Measurements from ENCODE around the gene ELMO3. TPM values are rescaled to one million over a fixed set of nuclear protein-coding genes. Genes with fewer than 3 reads are reported as not detected.

Gene ELMO3
- total RNA-seq, 1 donor from 2014 or later, result 0.54 TPM

DNA sequence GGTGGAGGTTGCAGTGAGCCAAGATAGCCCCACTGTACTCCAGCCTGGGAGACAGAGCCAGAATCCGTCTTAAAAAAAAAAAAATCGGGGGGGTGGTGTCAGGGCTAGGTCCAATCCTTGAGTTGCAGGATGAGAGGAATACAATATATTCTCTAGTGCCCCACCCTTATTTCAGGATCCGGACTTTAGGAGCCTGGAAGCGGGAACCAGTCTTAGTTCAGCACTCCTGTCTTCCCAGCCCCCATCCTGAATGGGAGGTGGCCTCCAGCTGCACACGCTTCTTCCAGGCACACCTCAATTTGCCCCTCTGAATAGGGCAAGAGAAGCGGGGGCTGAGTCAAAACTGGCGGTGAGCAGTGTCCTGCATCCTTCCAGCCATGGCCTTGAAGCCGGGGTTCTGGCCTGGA, 46.7 kb downstream of the ELMO3 start:
- no peak for ATAC-seq (ENCODE audit: poor library complexity)
- DNase-seq, result no peak
- intact Hi-C loops (cut with DNase I), result no loop called here

DNA sequence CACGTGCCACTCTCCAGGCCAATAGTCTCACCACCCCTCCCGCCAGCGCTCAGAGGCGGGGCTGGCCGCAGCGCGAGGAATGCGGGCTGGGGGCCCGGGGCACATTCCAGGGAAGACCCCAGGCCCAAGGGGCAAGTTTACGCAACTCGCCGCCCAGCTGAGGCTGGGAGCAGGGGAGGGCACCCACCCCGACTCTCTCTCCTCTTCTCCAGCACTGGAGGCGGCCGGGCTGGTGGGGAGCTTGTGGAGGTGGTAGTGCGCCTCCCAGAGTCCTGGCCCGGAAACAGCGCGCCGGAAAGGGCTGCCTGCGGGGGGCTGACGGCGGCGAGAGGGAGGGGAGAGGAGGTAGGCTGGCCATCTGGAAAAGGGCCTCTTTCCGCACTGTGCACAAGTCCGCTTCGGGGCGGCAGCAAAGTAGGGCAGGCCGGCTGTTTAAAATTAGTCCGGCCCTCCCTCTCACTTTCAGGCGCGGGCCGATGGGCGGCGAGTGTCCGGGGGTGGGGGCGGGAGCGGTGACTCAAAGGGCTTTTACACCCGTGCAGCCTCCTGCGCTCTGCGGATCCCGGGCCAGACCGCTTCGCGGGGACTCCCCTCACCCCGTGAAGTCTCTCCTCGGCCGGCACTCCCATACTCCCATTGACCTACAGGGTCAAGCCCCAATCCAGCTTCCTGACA, 47.3 kb downstream of the ELMO3 start:
- ATAC-seq (ENCODE audit: poor library complexity) (peak; percentile 56), DNase-seq (peak; percentile 86)
- intact Hi-C loops (cut with DNase I), result no loop called here

DNA sequence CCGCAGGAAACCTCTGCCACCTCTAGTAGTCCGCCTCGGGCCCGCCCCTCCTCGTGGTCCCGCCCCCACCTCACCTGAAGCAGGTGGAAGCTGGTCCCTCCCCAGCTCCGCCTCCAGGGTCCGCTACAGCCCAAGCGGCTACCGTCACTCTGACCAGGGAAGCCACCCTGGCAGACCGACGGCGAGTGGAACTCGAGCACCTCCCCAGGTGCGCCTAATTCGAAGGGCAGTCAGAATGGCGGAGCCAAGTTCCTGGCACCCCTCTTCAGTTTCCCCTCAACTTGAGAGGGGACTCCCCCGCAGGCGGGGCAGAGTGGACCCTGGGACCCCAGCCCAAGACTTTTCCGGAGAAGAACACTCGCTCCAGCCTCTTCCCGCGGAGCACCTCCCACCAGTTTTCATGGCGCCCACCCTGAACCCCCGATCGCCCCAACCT, 47.8 kb downstream of the ELMO3 start:
- DNase-seq (no peak), ATAC-seq (ENCODE audit: poor library complexity) (peak; percentile 15)
- intact Hi-C loops (cut with DNase I), result no loop called here

DNA sequence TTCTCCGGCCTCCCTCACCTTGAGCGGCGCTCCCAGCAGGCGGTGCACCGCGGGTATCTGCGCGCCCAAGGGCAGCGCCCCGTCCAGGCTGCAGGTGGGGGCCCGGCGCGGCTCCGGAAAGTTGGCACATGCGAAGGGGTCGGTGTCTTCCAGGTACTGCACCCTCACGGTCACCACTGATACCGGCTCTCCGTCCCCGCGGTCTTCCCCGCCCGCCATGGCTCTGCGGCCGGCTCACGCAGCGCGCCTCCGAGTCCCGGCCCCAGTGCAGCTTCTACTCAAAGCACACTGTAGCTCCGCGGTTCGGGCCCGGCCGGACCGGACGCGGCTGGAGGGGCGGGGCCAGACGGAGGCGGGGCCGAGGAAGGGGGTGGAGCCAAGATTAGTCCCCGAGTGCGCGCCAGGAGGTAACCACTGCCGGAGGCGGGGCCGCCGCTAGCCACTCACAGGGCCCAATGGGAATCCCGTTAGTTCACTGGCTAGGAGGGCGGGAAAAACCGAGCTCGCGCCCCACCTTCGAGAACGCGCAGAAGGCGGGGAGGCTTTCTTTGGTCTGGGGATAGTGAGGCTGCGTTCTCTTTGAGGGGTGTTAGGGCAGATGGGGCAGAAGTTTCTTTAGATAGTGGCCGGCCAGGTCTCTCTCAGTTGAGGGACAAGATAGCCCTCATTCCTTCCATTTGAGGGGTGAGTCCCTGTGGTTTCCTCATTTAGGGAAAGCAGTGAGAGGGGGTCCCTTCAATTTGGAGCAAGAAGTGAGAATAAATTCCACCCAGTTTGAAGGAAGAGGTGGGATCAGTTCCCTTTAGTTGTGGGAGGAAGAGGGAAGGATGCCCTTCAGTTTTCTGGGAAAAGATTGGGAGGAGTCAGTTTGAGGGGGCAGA, 48.5 kb downstream of the ELMO3 start, which contains the start of gene FHOD1:
TSS of gene FHOD1 (minus strand) at position 290 of the 881 bp plus-strand sequence. CDS start at position 219, 71 bp downstream.
- ATAC-seq (ENCODE audit: poor library complexity) (peak; percentile 85), DNase-seq (peak; percentile 99)
- intact Hi-C loops (cut with DNase I), result no loop called here

DNA sequence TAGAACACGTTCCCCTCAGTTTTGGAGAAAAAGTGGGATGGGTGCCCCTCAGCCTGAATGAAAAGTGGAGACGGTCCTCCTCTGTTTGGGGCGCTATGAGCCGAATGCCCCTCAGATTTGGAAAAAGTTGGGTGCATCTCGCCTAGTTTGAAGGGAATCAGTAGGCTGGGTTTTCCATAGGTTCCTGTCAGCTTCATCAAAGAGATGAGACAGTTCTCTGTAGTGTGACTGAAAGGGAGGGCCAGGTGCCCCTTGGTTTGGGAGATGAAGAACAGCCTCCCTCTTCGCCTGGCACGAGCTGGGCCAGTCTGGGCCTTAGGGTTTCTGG, 49.1 kb downstream of the ELMO3 start:
- intact Hi-C loops (cut with DNase I), result no loop called here
- DNase-seq, result no peak
- ATAC-seq (ENCODE audit: poor library complexity), result peak; percentile 1

DNA sequence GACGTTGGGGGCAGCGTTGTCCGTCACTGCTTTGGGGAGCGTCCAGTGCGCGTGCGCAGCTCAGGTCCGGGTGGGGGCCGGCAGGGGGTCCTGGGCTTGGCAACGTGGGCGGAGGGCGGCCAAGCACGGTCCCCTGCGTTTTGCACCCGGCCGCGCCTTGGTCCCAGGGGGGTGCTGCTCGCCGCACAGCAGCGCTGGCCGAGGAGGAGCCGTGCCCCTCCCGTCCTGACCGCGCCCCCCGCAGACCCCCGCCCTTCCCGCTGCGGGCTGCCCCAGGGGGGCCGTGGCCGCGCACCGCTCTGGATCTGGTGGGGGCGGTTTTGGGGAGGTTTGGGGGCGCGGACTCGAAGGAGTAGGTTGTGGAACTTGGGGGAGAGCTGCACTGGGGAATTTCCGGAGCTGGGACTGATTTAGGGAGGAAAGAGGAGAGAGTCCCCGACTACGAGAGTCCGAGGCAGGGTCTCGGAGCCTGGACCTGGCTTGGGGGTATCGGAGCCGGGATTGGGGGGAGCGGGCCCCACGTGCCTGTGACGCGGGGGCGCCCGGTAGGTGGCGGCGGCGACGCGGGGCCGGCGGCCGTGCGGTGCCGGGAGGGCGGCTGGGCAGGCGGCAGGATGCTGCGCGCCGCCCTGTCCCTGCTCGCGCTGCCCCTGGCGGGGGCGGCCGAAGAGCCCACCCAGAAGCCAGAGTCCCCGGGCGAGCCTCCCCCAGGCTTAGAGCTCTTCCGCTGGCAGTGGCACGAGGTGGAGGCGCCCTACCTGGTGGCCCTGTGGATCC, 49.7 kb downstream of the ELMO3 start, which contains the start of gene SLC9A5:
TSS of gene SLC9A5 (plus strand) at position 579 of the 777 bp plus-strand sequence. CDS start at position 615, 36 bp downstream.
- intact Hi-C loops (cut with DNase I), result no loop called here
- ATAC-seq (ENCODE audit: poor library complexity) (no peak), DNase-seq (peak; percentile 61)

DNA sequence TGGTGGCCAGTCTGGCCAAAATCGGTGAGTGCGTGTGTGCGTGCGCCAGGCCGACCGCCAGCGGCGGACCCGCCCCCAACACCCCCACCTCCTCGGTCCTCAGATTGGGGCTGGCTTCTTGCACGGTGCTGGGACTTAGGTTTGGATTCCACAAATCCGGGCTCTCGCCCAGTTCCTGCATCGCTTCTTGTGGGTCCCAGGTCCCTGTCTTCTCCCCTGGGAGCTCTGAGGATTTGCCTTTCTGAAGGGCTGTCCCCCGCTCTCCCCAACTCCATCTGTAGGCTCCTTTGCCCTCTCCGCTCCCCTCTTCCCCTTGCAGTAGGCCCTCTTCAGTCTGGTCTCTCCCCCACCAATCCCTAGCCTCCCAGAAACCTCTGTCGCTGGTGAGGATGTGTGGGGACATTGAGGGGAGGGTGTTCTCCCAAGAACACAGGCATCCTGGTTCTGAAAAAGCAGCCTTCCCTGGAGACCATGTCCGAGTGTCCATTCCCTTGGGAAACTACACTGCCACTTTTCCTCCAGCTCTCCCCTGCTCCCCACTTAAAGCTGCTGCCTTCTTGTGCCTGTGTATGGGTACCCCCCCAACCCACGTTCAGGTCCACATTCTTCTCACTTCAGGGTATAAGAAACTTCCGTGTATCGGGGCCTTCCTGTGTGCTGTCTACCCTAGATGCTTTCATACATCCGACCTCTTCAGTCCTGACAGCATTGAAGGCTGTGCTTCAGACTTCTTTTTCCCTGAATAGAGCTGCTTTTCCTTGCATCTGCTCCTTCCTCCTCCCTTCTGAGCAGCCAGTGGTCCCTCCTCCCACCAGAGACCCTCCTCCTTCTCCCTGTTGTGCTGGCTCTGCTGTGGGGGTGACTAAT, 50.5 kb downstream of the ELMO3 start:
- DNase-seq, result no peak
- no peak for ATAC-seq (ENCODE audit: poor library complexity)
- intact Hi-C loops (cut with DNase I), result no loop called here

DNA sequence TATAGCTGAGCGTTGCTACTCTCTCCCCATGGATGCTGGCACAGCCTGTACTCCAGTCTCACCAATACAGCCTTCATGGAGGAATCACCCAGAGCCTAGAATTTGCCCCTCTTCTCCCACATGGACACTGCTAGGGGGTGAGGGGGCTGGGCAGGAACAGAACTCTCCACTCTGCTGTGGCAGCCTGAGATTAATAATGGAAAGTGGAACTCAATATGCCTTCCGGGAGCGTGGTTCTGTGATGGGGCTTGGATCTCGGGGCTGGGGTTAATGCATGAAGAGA, 51.1 kb downstream of the ELMO3 start:
- intact Hi-C loops (cut with DNase I), result no loop called here
- ATAC-seq (ENCODE audit: poor library complexity) (no peak), DNase-seq (no peak)

DNA sequence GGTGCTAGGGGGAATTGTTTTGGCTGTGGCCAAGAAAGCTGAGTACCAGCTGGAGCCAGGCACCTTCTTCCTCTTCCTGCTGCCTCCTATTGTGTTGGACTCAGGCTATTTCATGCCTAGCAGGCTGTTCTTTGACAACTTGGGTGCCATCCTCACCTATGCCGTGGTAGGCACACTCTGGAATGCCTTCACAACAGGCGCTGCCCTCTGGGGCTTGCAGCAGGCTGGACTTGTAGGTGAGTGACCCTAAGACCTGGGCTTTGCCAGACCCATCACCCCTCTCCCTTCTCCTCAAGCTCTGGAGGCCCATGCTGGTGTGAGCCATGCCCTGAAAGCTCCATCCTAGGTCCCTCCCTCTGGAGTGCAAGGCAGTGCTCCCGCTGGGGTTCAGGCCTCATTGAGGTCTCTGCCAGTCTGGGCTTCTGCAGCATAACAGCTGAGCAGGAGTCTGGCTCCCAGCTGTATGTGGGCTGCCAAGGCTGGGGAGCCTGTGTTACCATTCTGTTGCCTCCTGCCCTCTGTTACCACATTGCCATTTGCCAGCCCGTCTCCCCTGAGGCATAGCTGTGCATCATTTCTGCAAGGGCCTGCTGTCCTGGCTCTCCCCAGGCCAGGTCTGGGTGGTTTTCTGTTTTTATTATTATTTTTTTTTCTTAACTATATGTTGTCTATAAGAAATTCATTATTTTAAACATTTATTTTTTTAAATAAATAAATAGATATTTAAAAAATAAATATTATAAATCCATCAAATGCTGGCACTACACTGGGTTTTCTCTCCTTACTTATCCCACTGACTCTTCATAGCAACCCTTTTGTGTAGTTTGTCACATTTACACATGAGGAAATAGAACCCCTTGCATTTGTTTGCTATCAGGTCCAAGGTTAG, 53.9 kb downstream of the ELMO3 start:
- DNase-seq (no peak), ATAC-seq (ENCODE audit: poor library complexity) (no peak)
- intact Hi-C loops (cut with DNase I), result no loop called here

Small RNA genes within 50 kb of the gene (microRNA-seq; reads per million reads assigned to microRNA genes)
- 111 reads per million, percentile 54 among the genes with 10 or more reads in this experiment for gene MIR328

Other genes starting within 250 kb of the ELMO3 start
- 2.0 TPM for gene CES3, start 237.9 kb upstream of the ELMO3 start, total RNA-seq
- gene CES4A, start 210.5 kb upstream of the ELMO3 start, total RNA-seq, result 6.2 TPM
- 23.1 TPM for gene CBFB, start 170.0 kb upstream of the ELMO3 start, total RNA-seq
- gene PHAF1, start 89.2 kb upstream of the ELMO3 start, total RNA-seq, result 11.7 TPM
- 8.1 TPM for gene B3GNT9, start 48.1 kb upstream of the ELMO3 start, total RNA-seq
- 9.0 TPM for gene TRADD, start 39.2 kb upstream of the ELMO3 start, total RNA-seq
- gene FBXL8, start 39.2 kb upstream of the ELMO3 start, total RNA-seq, result 9.5 TPM
- gene HSF4, start 34.4 kb upstream of the ELMO3 start, total RNA-seq, result 62.9 TPM
- gene NOL3, start 28.6 kb upstream of the ELMO3 start, total RNA-seq, result 105 TPM
- gene MATCAP1, start 15.2 kb upstream of the ELMO3 start, total RNA-seq, result 7.7 TPM
- 2.3 TPM for gene EXOC3L1, start 9.0 kb upstream of the ELMO3 start, total RNA-seq
- 34.8 TPM for gene E2F4, start 7.0 kb upstream of the ELMO3 start, total RNA-seq
- gene TMEM208, start 28.0 kb downstream of the ELMO3 start, total RNA-seq, result 11.0 TPM
- 13.5 TPM for gene FHOD1, start 48.4 kb downstream of the ELMO3 start, total RNA-seq
- 0.83 TPM for gene SLC9A5, start 49.8 kb downstream of the ELMO3 start, total RNA-seq
- gene PLEKHG4, start 80.4 kb downstream of the ELMO3 start, total RNA-seq, result 0.89 TPM
- gene KCTD19, start 127.6 kb downstream of the ELMO3 start, total RNA-seq, result not detected
- gene LRRC36, start 127.7 kb downstream of the ELMO3 start, total RNA-seq, result not detected
- 8.9 TPM for gene TPPP3, start 194.4 kb downstream of the ELMO3 start, total RNA-seq
- gene ZDHHC1, start 217.3 kb downstream of the ELMO3 start, total RNA-seq, result 3.4 TPM
- gene HSD11B2, start 232.0 kb downstream of the ELMO3 start, total RNA-seq, result 0.89 TPM